H9 (cell line): ENCODE results near the gene GCH1. TPM values are rescaled to one million over a fixed set of nuclear protein-coding genes. Genes with fewer than 3 reads are reported as not detected.

ENCODE experiments used
- DNase-seq: peaks from one replicate; pipeline ENCODE4 v3.0.0-alpha.2; 2017
- H2AFZ ChIP-seq: one replicate; pipeline ENCODE4 v1.6.1; 2013; ENCODE audit warnings: mild to moderate bottlenecking, low read length, control low read depth, moderate library complexity
- H2AK5ac ChIP-seq: 2 replicates; pipeline ENCODE4 v1.6.1; 2013; ENCODE audit warnings: low read length, control low read depth, mixed read lengths; ENCODE audit not compliant: insufficient read length
- H2BK120ac ChIP-seq: one replicate; pipeline ENCODE4 v1.6.1; 2013; ENCODE audit warnings: low read depth, mild to moderate bottlenecking, low read length, control low read depth, inconsistent platforms; ENCODE audit not compliant: poor library complexity, severe bottlenecking
- H2BK12ac ChIP-seq: 2 replicates; pipeline ENCODE4 v1.6.1; 2013; ENCODE audit warnings: low read length, control low read depth, mixed read lengths, low read depth; ENCODE audit not compliant: insufficient read length
- H2BK15ac ChIP-seq: 2 replicates; pipeline ENCODE4 v1.6.1; 2013; ENCODE audit warnings: low read depth, low read length, control low read depth
- H2BK20ac ChIP-seq: one replicate; pipeline ENCODE4 v1.6.1; 2013; ENCODE audit warnings: low read depth, mild to moderate bottlenecking, low read length, control low read depth, inconsistent platforms; ENCODE audit not compliant: poor library complexity, severe bottlenecking
- H2BK5ac ChIP-seq: 2 replicates; pipeline ENCODE4 v1.6.1; 2013; ENCODE audit warnings: low read length, control low read depth, mixed read lengths; ENCODE audit not compliant: insufficient read length
- H3K14ac ChIP-seq: 2 replicates; pipeline ENCODE4 v1.6.1; 2013; ENCODE audit warnings: low read length, control low read depth; ENCODE audit not compliant: insufficient read depth
- H3K18ac ChIP-seq: 2 replicates; pipeline ENCODE4 v1.6.1; 2013; ENCODE audit warnings: low read depth, mild to moderate bottlenecking, mixed read lengths, low read length, control low read depth; ENCODE audit not compliant: insufficient read length
- H3K23ac ChIP-seq: 2 replicates; pipeline ENCODE4 v1.6.1; 2013; ENCODE audit warnings: low read length, control low read depth, mixed read lengths, low read depth; ENCODE audit not compliant: insufficient read length
- H3K23me2 ChIP-seq: 2 replicates; pipeline ENCODE4 v1.6.1; 2013; ENCODE audit warnings: low read depth, mild to moderate bottlenecking, mixed read lengths, low read length, control low read depth; ENCODE audit not compliant: insufficient read length, poor library complexity, severe bottlenecking
- H3K27ac ChIP-seq: 2 replicates; pipeline ENCODE4 v1.5.1; 2013; ENCODE audit warnings: low read length, control low read depth, mixed read lengths, low read depth; ENCODE audit not compliant: insufficient read length
- H3K27me3 ChIP-seq: 2 replicates; pipeline ENCODE4 v1.6.1; 2013; ENCODE audit warnings: low read length, control low read depth, inconsistent platforms; ENCODE audit not compliant: insufficient read depth
- H3K4ac ChIP-seq: 2 replicates; pipeline ENCODE4 v1.6.1; 2013; ENCODE audit warnings: low read depth, mild to moderate bottlenecking, control low read depth, inconsistent platforms, low read length, moderate library complexity
- H3K4me1 ChIP-seq: 2 replicates; pipeline ENCODE4 v1.6.1; 2013; ENCODE audit warnings: low read length, control low read depth, inconsistent platforms; ENCODE audit not compliant: insufficient read depth
- H3K4me2 ChIP-seq: 2 replicates; pipeline ENCODE4 v1.6.1; 2013; ENCODE audit warnings: low read length, control low read depth, mixed read lengths; ENCODE audit not compliant: insufficient read length, insufficient read depth
- H3K56ac ChIP-seq: 2 replicates; pipeline ENCODE4 v1.6.1; 2013; ENCODE audit warnings: low read depth, mild to moderate bottlenecking, mixed read lengths, low read length, control low read depth; ENCODE audit not compliant: insufficient read length
- H3K79me1 ChIP-seq: 2 replicates; pipeline ENCODE4 v1.6.1; 2013; ENCODE audit warnings: low read depth, mild to moderate bottlenecking, moderate library complexity, low read length, control low read depth, inconsistent platforms; ENCODE audit not compliant: insufficient read depth, poor library complexity, severe bottlenecking
- H3K79me2 ChIP-seq: 2 replicates; pipeline ENCODE4 v1.6.1; 2013; ENCODE audit warnings: low read length, control low read depth, inconsistent platforms; ENCODE audit not compliant: insufficient read depth
- H3K9ac ChIP-seq: 2 replicates; pipeline ENCODE4 v1.6.1; 2013; ENCODE audit warnings: low read length, control low read depth, mixed read lengths; ENCODE audit not compliant: insufficient read length; ENCODE audit errors: extremely low read depth
- H3K9me3 ChIP-seq: one replicate; pipeline ENCODE4 v1.6.1; 2013; ENCODE audit warnings: low read depth, low read length, inconsistent platforms; ENCODE audit not compliant: control insufficient read depth
- H3T11ph ChIP-seq: one replicate; pipeline ENCODE4 v1.6.1; 2013; ENCODE audit warnings: mild to moderate bottlenecking, low read length, control low read depth, inconsistent platforms
- H4K20me1 ChIP-seq: one replicate; pipeline ENCODE4 v1.6.1; 2013; ENCODE audit not compliant: control insufficient read depth, insufficient read length, insufficient read depth
- H4K5ac ChIP-seq: 2 replicates; pipeline ENCODE4 v1.6.1; 2013; ENCODE audit warnings: low read depth, mild to moderate bottlenecking, mixed read lengths, low read length, control low read depth; ENCODE audit not compliant: insufficient read length
- H4K8ac ChIP-seq: replicated peaks from 2 replicates; pipeline ENCODE4 v1.6.1; 2013; ENCODE audit warnings: low read length, control low read depth, mixed read lengths, low read depth; ENCODE audit not compliant: insufficient read length
- H4K91ac ChIP-seq: 2 replicates; pipeline ENCODE4 v1.6.1; 2013; ENCODE audit warnings: low read depth, mild to moderate bottlenecking, moderate library complexity, mixed read lengths, low read length, control low read depth; ENCODE audit not compliant: insufficient read length
- H3K27ac Mint-ChIP-seq, 3 experiments: 2 replicates in 2 of 3; 3 replicates in 1 of 3; pipeline ENCODE4 v1.8.0; 2020 to 2021; ENCODE audit warnings: mixed read lengths in 3 of 3, mild to moderate bottlenecking in 1 of 3, moderate library complexity in 1 of 3
- H3K27me3 Mint-ChIP-seq: 2 replicates; pipeline ENCODE4 v1.8.0; 2021; ENCODE audit warnings: low read depth, mild to moderate bottlenecking, moderate library complexity, mixed read lengths
- H3K36me3 Mint-ChIP-seq, 3 experiments: 2 replicates in 2 of 3; 3 replicates in 1 of 3; pipeline ENCODE4 v1.8.0; 2020 to 2021; ENCODE audit warnings: low read depth in 3 of 3, mixed read lengths in 3 of 3; ENCODE audit not compliant: insufficient read depth in 1 of 3
- H3K4me1 Mint-ChIP-seq, 2 experiments: 2 replicates each; pipeline ENCODE4 v1.8.0; 2020; ENCODE audit warnings: mixed read lengths in 2 of 2
- H3K4me3 Mint-ChIP-seq, 2 experiments: 2 replicates in 1 of 2; 3 replicates in 1 of 2; pipeline ENCODE4 v1.8.0; 2020 to 2021; ENCODE audit warnings: mild to moderate bottlenecking in 2 of 2, mixed read lengths in 2 of 2, moderate library complexity in 1 of 2
- H3K9me3 Mint-ChIP-seq, 2 experiments: 2 replicates in 1 of 2; 3 replicates in 1 of 2; pipeline ENCODE4 v1.8.0; 2020; ENCODE audit warnings: mild to moderate bottlenecking in 2 of 2, mixed read lengths in 2 of 2, moderate library complexity in 1 of 2
- CTCF ChIP-seq: fragments of 200-600 bp; sonication (generic); conservative IDR thresholded peaks from 3 replicates; pipeline ENCODE4 v1.8.0; 2021; ENCODE audit warnings: antibody characterized with exemption, mild to moderate bottlenecking
- total RNA-seq: library from RNA; stranded (reverse); gene quantifications from 2 replicates; pipeline ENCODE4 v1.2.1, GENCODE V29; 2021

GCH1 gene
- total RNA-seq, 1 experiment from 2014 or later, result 7.7 TPM

DNA sequence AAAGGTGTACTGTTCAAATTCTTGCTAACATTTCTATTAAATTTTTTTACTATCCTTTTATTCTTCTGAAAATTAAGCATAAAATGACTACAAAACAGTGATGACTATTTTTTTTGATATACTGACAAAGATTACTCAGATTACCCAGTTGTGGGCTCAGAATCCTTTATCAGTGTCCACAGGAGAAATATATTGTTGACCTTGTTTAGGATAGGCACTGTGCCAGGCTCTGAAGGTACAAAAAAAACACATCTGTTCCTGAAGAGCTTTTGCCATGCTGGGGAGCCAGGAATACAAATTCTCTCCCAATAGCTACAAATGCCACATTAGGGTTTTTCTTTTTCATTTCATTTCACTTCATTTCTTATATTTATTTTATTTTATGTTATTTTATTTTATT is 26.9 kb upstream of the GCH1 start:
- H4K20me1 ChIP-seq, result no peaks in the 10 kb centered on the region
- no peak overlapping the region for H3K23ac ChIP-seq
- H4K91ac ChIP-seq, result no peak overlapping the region
- H3K4me2 ChIP-seq, result no peak overlapping the region
- Mint-ChIP-seq H3K27me3 (no peaks in the 10 kb centered on the region), H3K4me1 (no peaks in the 10 kb centered on the region), H3K9me3 (no peaks in the 10 kb centered on the region; a peak in 1 of 5 replicates), H3K27ac (no peak overlapping the region), H3K36me3 (no peaks in the 10 kb centered on the region), H3K4me3 (no peak overlapping the region)
- no peak overlapping the region for H3K18ac ChIP-seq
- no peak for DNase-seq
- no peak overlapping the region for H3K14ac ChIP-seq
- no peak overlapping the region for H2BK15ac ChIP-seq
- no peak overlapping the region for H4K5ac ChIP-seq
- no peak overlapping the region for H4K8ac ChIP-seq
- H3K56ac ChIP-seq, result no peak overlapping the region
- no peaks in the 10 kb centered on the region for H3K79me2 ChIP-seq
- no peak overlapping the region for H2AFZ ChIP-seq
- no peaks in the 10 kb centered on the region; the same call in 1 of the 2 replicates for H3K4me1 ChIP-seq
- no peak overlapping the region for H2AK5ac ChIP-seq
- no peaks in the 10 kb centered on the region for H3K9me3 ChIP-seq
- H2BK12ac ChIP-seq, result no peak overlapping the region
- H3K79me1 ChIP-seq, result no peaks in the 10 kb centered on the region
- TF ChIP-seq CTCF, result no peak
- H2BK5ac ChIP-seq, result no peak overlapping the region
- H3K27ac ChIP-seq, result no peak overlapping the region
- no peak overlapping the region for H3K9ac ChIP-seq
- no peaks in the 10 kb centered on the region for H3K27me3 ChIP-seq
- H2BK120ac ChIP-seq, result no peak overlapping the region
- no peaks in the 10 kb centered on the region for H3K23me2 ChIP-seq
- no peak overlapping the region for H3K4ac ChIP-seq
- no peak overlapping the region for H3T11ph ChIP-seq
- H2BK20ac ChIP-seq, result no peak overlapping the region
